Astrocyte (in vitro differentiated cells and primary cell): ENCODE results near the gene GSG1L. TPM values are rescaled to one million over a fixed set of nuclear protein-coding genes. Genes with fewer than 3 reads are reported as not detected.

Experiments used
- DNase-seq: peaks from one replicate; pipeline ENCODE4 v3.0.0-alpha.2; 2010; ENCODE audit warnings: low read depth
- FAIRE-seq: peaks from 2 replicates; lab custom pipeline; 2011; peaks lifted over from hg19 to GRCh38; lab: Jason Lieb, UNC
- H2AFZ ChIP-seq: 2 replicates; pipeline ENCODE4 v1.6.0; 2012; ENCODE audit warnings: low read depth, low read length, inconsistent platforms
- H3K27ac ChIP-seq: 2 replicates; pipeline ENCODE4 v1.5.1; 2011; ENCODE audit warnings: low read depth, low read length, inconsistent platforms
- H3K27me3 ChIP-seq: 2 replicates; pipeline ENCODE4 v1.6.0; 2011; ENCODE audit warnings: low read length, inconsistent platforms; ENCODE audit not compliant: insufficient read depth
- H3K36me3 ChIP-seq: 2 replicates; pipeline ENCODE4 v1.5.1; 2011; ENCODE audit warnings: low read length, inconsistent platforms; ENCODE audit not compliant: insufficient read depth
- H3K4me1 ChIP-seq: 2 replicates; pipeline ENCODE4 v1.5.1; 2011; ENCODE audit warnings: low read length, inconsistent platforms; ENCODE audit not compliant: insufficient read depth
- H3K4me2 ChIP-seq: 2 replicates; pipeline ENCODE4 v1.6.0; 2012; ENCODE audit warnings: low read length, inconsistent platforms
- H3K4me3 ChIP-seq: 2 replicates; pipeline ENCODE4 v1.5.1; 2011; ENCODE audit warnings: low read depth, mild to moderate bottlenecking, low read length, inconsistent platforms; ENCODE audit not compliant: insufficient read depth
- H3K79me2 ChIP-seq: 2 replicates; pipeline ENCODE4 v1.6.0; 2012; ENCODE audit warnings: mild to moderate bottlenecking, low read length, inconsistent platforms; ENCODE audit not compliant: insufficient read depth
- H3K9ac ChIP-seq: 2 replicates; pipeline ENCODE4 v1.6.0; 2012; ENCODE audit warnings: mild to moderate bottlenecking, low read length, inconsistent platforms
- H3K9me3 ChIP-seq: 2 replicates; pipeline ENCODE4 v1.5.1; 2012; ENCODE audit warnings: low read depth, mild to moderate bottlenecking, low read length, inconsistent platforms; ENCODE audit not compliant: insufficient read depth
- H4K20me1 ChIP-seq: 2 replicates; pipeline ENCODE4 v1.6.0; 2012; ENCODE audit warnings: low read length, inconsistent platforms; ENCODE audit not compliant: insufficient read depth
- H3K27ac Mint-ChIP-seq: one replicate; pipeline ENCODE4 v1.8.0; 2021; ENCODE audit warnings: mild to moderate bottlenecking, mixed read lengths; ENCODE audit not compliant: unreplicated experiment
- H3K27me3 Mint-ChIP-seq: one replicate; pipeline ENCODE4 v1.8.0; 2021; ENCODE audit warnings: low read depth, mixed read lengths; ENCODE audit not compliant: unreplicated experiment
- H3K36me3 Mint-ChIP-seq: one replicate; pipeline ENCODE4 v1.8.0; 2021; ENCODE audit warnings: low read depth, mixed read lengths; ENCODE audit not compliant: unreplicated experiment
- H3K4me1 Mint-ChIP-seq: one replicate; pipeline ENCODE4 v1.8.0; 2021; ENCODE audit warnings: low read depth, mixed read lengths; ENCODE audit not compliant: unreplicated experiment
- H3K4me3 Mint-ChIP-seq: one replicate; pipeline ENCODE4 v1.8.0; 2021; ENCODE audit warnings: mild to moderate bottlenecking, moderate library complexity, mixed read lengths; ENCODE audit not compliant: unreplicated experiment
- H3K9me3 Mint-ChIP-seq: one replicate; pipeline ENCODE4 v1.8.0; 2021; ENCODE audit warnings: mild to moderate bottlenecking, mixed read lengths; ENCODE audit not compliant: unreplicated experiment
- EZH2 ChIP-seq: IDR thresholded peaks from 2 replicates; pipeline ENCODE4 v1.6.1; 2012; ENCODE audit warnings: mild to moderate bottlenecking, low read length, inconsistent platforms; ENCODE audit not compliant: insufficient read depth
- total RNA-seq: library from RNA; stranded (reverse); gene quantifications from 2 replicates; pipeline ENCODE4 v1.2.1, GENCODE V29; 2021
- TF ChIP-seq, protein P1 (sequence below): IDR thresholded peaks from 2 replicates; pipeline ENCODE4 v1.5.1; 2011; ENCODE audit warnings: low read depth, mild to moderate bottlenecking, inconsistent platforms, low read length, moderate library complexity; ENCODE audit not compliant: insufficient read depth

GSG1L gene
- total RNA-seq, 1 donor from 2014 or later: not detected

DNA sequence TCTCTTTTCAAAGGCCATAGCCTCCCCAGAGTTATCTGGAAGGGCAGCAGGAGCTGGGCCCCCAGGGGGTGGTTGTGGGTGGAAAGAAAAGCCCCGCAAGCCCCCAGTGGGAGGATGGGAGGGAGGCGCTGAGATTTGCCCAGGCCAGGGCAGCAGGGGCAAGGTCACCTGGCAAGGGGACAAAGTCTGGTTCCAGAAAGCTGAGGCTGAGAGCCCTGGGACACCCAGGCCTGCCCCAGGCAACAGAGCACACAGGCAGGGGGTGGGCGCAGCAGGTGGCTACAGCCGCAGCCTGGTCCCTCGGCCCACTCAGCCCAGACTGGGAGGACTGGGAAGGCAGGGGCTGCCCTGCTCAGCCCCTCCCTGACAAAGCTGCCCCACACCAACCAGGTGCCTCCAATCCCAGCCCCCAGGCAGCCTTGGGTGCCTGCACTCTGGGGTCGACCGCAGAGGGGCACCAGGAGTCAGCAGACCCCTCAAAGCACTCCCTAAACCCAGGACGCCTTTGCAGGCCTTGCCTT is 23.7 kb upstream of the GSG1L start:
- H3K4me3 ChIP-seq: no peak overlapping the region
- H3K79me2 ChIP-seq: no peaks in the 10 kb centered on the region
- FAIRE-seq (no peak), DNase-seq (no peak)
- Mint-ChIP-seq H3K4me3 (no peak overlapping the region), H3K9me3 (no peaks in the 10 kb centered on the region), H3K27ac (no peak overlapping the region), H3K27me3 (peaks cover 3% of the 10 kb centered on the region), H3K4me1 (peaks cover 4% of the 10 kb centered on the region), H3K36me3 (no peaks in the 10 kb centered on the region)
- no peaks in the 10 kb centered on the region for H3K9me3 ChIP-seq
- peaks cover 38% of the 10 kb centered on the region for H4K20me1 ChIP-seq
- no peak overlapping the region for H3K9ac ChIP-seq
- H3K4me1 ChIP-seq: peaks cover 13% of the 10 kb centered on the region
- no peaks in the 10 kb centered on the region for H3K27me3 ChIP-seq
- no peak overlapping the region for H2AFZ ChIP-seq
- H3K27ac ChIP-seq: no peak overlapping the region
- H3K36me3 ChIP-seq: no peaks in the 10 kb centered on the region
- TF ChIP-seq EZH2: no peak
- H3K4me2 ChIP-seq: no peak overlapping the region

DNA sequence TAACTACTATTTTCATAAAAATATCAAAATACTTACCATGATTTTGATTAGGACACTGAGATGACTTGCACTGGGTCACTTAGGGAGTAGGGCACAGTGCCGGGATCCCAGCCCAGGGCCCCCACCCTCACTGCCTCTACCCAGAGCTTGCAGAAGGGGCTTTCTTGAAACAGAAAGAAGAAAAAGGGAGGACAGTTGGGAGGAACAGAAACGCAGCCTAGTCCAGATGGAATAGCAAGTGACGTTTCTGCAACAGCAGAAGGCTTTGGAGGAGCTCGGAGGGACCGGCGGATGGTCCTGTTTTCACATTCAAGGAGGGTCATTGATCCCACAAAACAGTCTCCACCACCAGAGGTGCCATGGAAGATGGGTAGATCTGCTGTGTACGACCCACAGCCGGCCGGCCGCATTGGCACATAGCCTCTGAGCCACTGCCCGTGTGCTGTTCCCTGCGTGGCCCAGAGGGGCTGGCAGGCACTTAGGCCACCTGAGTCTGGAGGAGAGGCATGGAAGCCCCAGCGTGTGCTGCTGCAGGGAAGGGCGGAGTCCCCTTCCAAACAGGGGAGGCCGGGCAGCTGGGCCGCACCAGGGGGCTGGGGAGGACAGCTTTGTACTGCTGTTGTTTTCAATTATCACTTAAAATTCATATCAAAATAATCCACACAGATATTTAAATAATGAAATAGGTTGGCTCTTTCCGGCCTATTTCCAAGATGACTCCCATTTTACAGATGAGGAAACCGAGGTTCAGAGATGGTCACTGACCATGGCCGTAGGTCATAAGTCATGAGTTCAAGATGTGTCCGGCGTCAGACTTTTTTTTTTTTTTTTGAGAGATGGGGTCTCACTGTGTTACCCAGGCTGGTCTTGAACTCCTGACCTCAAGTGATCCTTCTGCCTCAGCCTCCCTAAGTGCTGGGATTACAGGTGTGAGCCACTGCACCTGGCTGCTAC is 22.9 kb upstream of the GSG1L start:
- no peak overlapping the region for H2AFZ ChIP-seq
- no peak overlapping the region for H3K27ac Mint-ChIP-seq
- H3K4me2 ChIP-seq: no peak overlapping the region
- H3K9ac ChIP-seq: no peak overlapping the region
- no peaks in the 10 kb centered on the region for H3K36me3 ChIP-seq
- H3K4me1 Mint-ChIP-seq: peaks cover 4% of the 10 kb centered on the region
- H3K4me3 ChIP-seq: no peak overlapping the region
- TF ChIP-seq EZH2: no peak
- TF ChIP-seq, protein P1, sequence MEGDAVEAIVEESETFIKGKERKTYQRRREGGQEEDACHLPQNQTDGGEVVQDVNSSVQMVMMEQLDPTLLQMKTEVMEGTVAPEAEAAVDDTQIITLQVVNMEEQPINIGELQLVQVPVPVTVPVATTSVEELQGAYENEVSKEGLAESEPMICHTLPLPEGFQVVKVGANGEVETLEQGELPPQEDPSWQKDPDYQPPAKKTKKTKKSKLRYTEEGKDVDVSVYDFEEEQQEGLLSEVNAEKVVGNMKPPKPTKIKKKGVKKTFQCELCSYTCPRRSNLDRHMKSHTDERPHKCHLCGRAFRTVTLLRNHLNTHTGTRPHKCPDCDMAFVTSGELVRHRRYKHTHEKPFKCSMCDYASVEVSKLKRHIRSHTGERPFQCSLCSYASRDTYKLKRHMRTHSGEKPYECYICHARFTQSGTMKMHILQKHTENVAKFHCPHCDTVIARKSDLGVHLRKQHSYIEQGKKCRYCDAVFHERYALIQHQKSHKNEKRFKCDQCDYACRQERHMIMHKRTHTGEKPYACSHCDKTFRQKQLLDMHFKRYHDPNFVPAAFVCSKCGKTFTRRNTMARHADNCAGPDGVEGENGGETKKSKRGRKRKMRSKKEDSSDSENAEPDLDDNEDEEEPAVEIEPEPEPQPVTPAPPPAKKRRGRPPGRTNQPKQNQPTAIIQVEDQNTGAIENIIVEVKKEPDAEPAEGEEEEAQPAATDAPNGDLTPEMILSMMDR: no peak
- H3K79me2 ChIP-seq: no peaks in the 10 kb centered on the region
- DNase-seq: no peak
- H3K27ac ChIP-seq: no peak overlapping the region
- no peaks in the 10 kb centered on the region for H3K9me3 ChIP-seq
- peaks cover 34% of the 10 kb centered on the region for H4K20me1 ChIP-seq
- peaks cover 3% of the 10 kb centered on the region for H3K27me3 Mint-ChIP-seq
- H3K9me3 Mint-ChIP-seq: no peaks in the 10 kb centered on the region
- H3K4me1 ChIP-seq: peaks cover 9% of the 10 kb centered on the region
- no peak overlapping the region for H3K4me3 Mint-ChIP-seq
- H3K27me3 ChIP-seq: no peaks in the 10 kb centered on the region
- H3K36me3 Mint-ChIP-seq: no peaks in the 10 kb centered on the region
- no peak for FAIRE-seq

DNA sequence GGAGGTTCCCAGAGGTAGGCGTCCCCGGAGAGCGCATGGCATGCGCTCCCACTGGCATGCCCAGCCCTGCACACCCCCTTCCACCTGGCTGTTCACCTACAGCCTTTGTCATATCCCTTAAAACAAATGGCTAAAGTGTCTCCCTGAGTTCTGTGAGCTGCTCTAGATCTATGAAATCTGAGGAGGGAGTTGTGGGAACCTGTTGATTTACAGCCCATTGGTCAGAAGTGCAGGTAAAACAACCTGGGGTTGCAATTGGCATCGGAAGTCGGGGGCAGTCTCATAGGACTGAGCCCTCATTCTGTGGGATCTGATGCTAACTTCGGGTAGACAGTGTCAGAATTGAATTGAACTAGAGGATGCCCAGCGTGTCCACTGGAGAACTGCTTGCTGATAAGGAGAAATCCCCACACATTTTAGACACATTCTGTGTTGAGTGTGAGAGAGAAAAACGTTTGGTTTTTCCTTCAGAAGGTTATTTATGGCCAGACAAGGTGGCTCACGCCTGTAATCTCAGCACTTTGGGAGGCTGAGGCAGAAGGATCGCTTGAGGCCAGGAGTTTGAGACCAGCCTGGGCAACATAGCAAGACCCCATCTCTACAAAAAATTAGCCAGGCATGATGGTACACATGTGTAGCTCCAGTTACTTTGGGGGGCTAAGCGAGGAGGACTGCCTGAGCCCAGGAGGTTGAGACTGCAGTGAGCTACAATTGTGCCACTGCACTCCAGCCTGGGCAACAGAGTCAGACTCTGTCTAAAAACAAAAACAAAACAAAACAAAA is 22.1 kb upstream of the GSG1L start:
- DNase-seq (no peak), FAIRE-seq (no peak)
- Mint-ChIP-seq H3K9me3 (no peaks in the 10 kb centered on the region), H3K36me3 (no peaks in the 10 kb centered on the region), H3K4me1 (no peaks in the 10 kb centered on the region), H3K27me3 (peaks cover 3% of the 10 kb centered on the region), H3K27ac (no peak overlapping the region), H3K4me3 (no peak overlapping the region)
- no peaks in the 10 kb centered on the region for H3K36me3 ChIP-seq
- H3K4me2 ChIP-seq: no peak overlapping the region
- H2AFZ ChIP-seq: no peak overlapping the region
- H3K79me2 ChIP-seq: no peaks in the 10 kb centered on the region
- H3K27ac ChIP-seq: no peak overlapping the region
- TF ChIP-seq, protein P1: no peak
- TF ChIP-seq EZH2: no peak
- peaks cover under 1% of the 10 kb centered on the region for H3K4me1 ChIP-seq
- no peaks in the 10 kb centered on the region for H3K9me3 ChIP-seq
- H3K27me3 ChIP-seq: no peaks in the 10 kb centered on the region
- H3K9ac ChIP-seq: no peak overlapping the region
- peaks cover 25% of the 10 kb centered on the region for H4K20me1 ChIP-seq
- H3K4me3 ChIP-seq: no peak overlapping the region
